Activated CD4-positive, alpha-beta T cell treated with anti-CD3 and anti-CD28 coated beads, Interleukin-2, amount 50 U/mL, for 4 hours (primary cell): Measurements from ENCODE around the gene LDLRAP1.

Source experiments
- DNase-seq, 2 experiments: peaks; one replicate each; pipeline ENCODE4 v3.0.0-alpha.2; 2020

LDLRAP1 gene

GRCh38 chr1:25610822-25611630 is 67.6 kb downstream of the LDLRAP1 start:
- DNase-seq: no peak

- DNase-seq: no peak
These were observed 68.4 kb downstream of the LDLRAP1 start for GRCh38 chr1:25611843-25612242.

GRCh38 chr1:25612421-25612820 is 69.0 kb downstream of the LDLRAP1 start:
- no peak for DNase-seq

GRCh38 chr1:25613091-25613490 is 69.7 kb downstream of the LDLRAP1 start:
- DNase-seq: no peak

GRCh38 chr1:25614501-25615171 is 71.2 kb downstream of the LDLRAP1 start:
- no peak for DNase-seq

- no peak for DNase-seq
These were observed 71.8 kb downstream of the LDLRAP1 start for GRCh38 chr1:25615172-25615541.

- no peak for DNase-seq
These were observed 72.2 kb downstream of the LDLRAP1 start for GRCh38 chr1:25615563-25616094.

GRCh38 chr1:25616095-25616986 is 72.9 kb downstream of the LDLRAP1 start, which contains the start of gene MAN1C1:
TSS of gene MAN1C1 (plus strand) at chr1:25616791. CDS start at chr1:25617798, 1,007 bp downstream.
- peak; percentile 64 to 70 for DNase-seq

- no peak for DNase-seq
These were observed 73.7 kb downstream of the LDLRAP1 start for GRCh38 chr1:25616987-25617624.

GRCh38 chr1:25617625-25618432 is 74.4 kb downstream of the LDLRAP1 start:
- DNase-seq: no peak

- DNase-seq: no peak
These were observed 75.0 kb downstream of the LDLRAP1 start for GRCh38 chr1:25618433-25618808.
